Neural progenitor cell (in vitro differentiated cells): Measurements from ENCODE around the gene BACH1.

Experiments used
- EZH2 ChIP-seq: fragments of 200-600 bp; sonication (generic); IDR thresholded peaks from 2 replicates; pipeline ENCODE4 v1.6.1; 2017; ENCODE audit warnings: antibody characterized with exemption, mild to moderate bottlenecking, moderate library complexity
- EZH2phosphoT487 ChIP-seq: fragments of 200-600 bp; sonication (generic); IDR thresholded peaks from 2 replicates; pipeline ENCODE4 v1.6.1; 2017; ENCODE audit warnings: antibody characterized with exemption
- TF ChIP-seq, protein P1 (sequence below): fragments of 200-600 bp; sonication (generic); IDR thresholded peaks from 2 replicates; pipeline ENCODE4 v1.5.1; 2017; ENCODE audit warnings: antibody characterized with exemption, mild to moderate bottlenecking

GRCh38 chr21:29296446-29296845 lies 2.3 kb upstream of the BACH1 start:
- TF ChIP-seq, protein P1, sequence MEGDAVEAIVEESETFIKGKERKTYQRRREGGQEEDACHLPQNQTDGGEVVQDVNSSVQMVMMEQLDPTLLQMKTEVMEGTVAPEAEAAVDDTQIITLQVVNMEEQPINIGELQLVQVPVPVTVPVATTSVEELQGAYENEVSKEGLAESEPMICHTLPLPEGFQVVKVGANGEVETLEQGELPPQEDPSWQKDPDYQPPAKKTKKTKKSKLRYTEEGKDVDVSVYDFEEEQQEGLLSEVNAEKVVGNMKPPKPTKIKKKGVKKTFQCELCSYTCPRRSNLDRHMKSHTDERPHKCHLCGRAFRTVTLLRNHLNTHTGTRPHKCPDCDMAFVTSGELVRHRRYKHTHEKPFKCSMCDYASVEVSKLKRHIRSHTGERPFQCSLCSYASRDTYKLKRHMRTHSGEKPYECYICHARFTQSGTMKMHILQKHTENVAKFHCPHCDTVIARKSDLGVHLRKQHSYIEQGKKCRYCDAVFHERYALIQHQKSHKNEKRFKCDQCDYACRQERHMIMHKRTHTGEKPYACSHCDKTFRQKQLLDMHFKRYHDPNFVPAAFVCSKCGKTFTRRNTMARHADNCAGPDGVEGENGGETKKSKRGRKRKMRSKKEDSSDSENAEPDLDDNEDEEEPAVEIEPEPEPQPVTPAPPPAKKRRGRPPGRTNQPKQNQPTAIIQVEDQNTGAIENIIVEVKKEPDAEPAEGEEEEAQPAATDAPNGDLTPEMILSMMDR = no peak
- no peak for TF ChIP-seq EZH2
- TF ChIP-seq EZH2phosphoT487 = no peak
